Neuronal stem cell (in vitro differentiated cells): ENCODE data around the gene LRMDA.

Source experiments
- DNase-seq: peaks from one replicate; pipeline ENCODE4 v3.0.0-alpha.2; 2013; ENCODE audit warnings: low spot score
- H2AFZ ChIP-seq: one replicate; pipeline ENCODE4 v1.6.1; 2013; ENCODE audit warnings: mild to moderate bottlenecking, low read length, inconsistent platforms
- H2AK5ac ChIP-seq: 2 replicates; pipeline ENCODE4 v1.6.1; 2013; ENCODE audit warnings: low read depth, mild to moderate bottlenecking, inconsistent platforms, low read length, moderate library complexity, mixed read lengths
- H2BK120ac ChIP-seq: 2 replicates; pipeline ENCODE4 v1.6.1; 2013; ENCODE audit warnings: low read depth, mild to moderate bottlenecking, inconsistent platforms, low read length, moderate library complexity, mixed read lengths
- H2BK12ac ChIP-seq: one replicate; pipeline ENCODE4 v1.6.1; 2013; ENCODE audit warnings: low read length, inconsistent platforms
- H2BK15ac ChIP-seq: 2 replicates; pipeline ENCODE4 v1.6.1; 2013; ENCODE audit warnings: mild to moderate bottlenecking, low read length, inconsistent platforms, mixed read lengths
- H2BK5ac ChIP-seq: one replicate; pipeline ENCODE4 v1.6.1; 2013; ENCODE audit warnings: inconsistent platforms, mild to moderate bottlenecking, low read length, moderate library complexity
- H3K14ac ChIP-seq: one replicate; pipeline ENCODE4 v1.6.1; 2013; ENCODE audit warnings: low read length, inconsistent platforms
- H3K18ac ChIP-seq: 2 replicates; pipeline ENCODE4 v1.6.1; 2013; ENCODE audit warnings: low read length, inconsistent platforms
- H3K23ac ChIP-seq: 2 replicates; pipeline ENCODE4 v1.6.1; 2013; ENCODE audit warnings: low read depth, mild to moderate bottlenecking, mixed read lengths, low read length, inconsistent platforms; ENCODE audit not compliant: poor library complexity
- H3K27ac ChIP-seq: replicated peaks from 3 replicates; pipeline ENCODE4 v1.5.1; 2013; ENCODE audit warnings: low read length, inconsistent platforms
- H3K27me3 ChIP-seq, 3 experiments: 2 replicates each; pipeline ENCODE4 v1.6.1; 2013; ENCODE audit warnings: low read length in 3 of 3, mild to moderate bottlenecking in 2 of 3, inconsistent platforms in 1 of 3, low read depth in 1 of 3, mixed read lengths in 1 of 3, moderate library complexity in 1 of 3; ENCODE audit not compliant: control insufficient read depth in 3 of 3, insufficient read depth in 3 of 3
- H3K36me3 ChIP-seq, 2 donors: replicated peaks in 1 of 2; 2 replicates each; pipeline ENCODE4 v1.6.1; 2013; ENCODE audit warnings: low read length in 2 of 2; ENCODE audit not compliant: control insufficient read depth in 2 of 2, insufficient read depth in 2 of 2
- H3K4ac ChIP-seq: 2 replicates; pipeline ENCODE4 v1.6.1; 2013; ENCODE audit warnings: inconsistent platforms, mild to moderate bottlenecking, low read length, moderate library complexity
- H3K4me1 ChIP-seq, 2 donors: 1 replicate in 1 of 2; 2 replicates in 1 of 2; pipeline ENCODE4 v1.6.1; 2013; ENCODE audit warnings: low read length in 2 of 2, low read depth in 1 of 2; ENCODE audit not compliant: control insufficient read depth in 2 of 2, insufficient read depth in 1 of 2
- H3K4me2 ChIP-seq: one replicate; pipeline ENCODE4 v1.6.1; 2013; ENCODE audit warnings: mild to moderate bottlenecking, low read length, inconsistent platforms; ENCODE audit not compliant: insufficient read depth, poor library complexity, severe bottlenecking
- H3K4me3 ChIP-seq, 2 donors: 2 replicates each; pipeline ENCODE4 v1.5.1; 2013; ENCODE audit warnings: low read length in 2 of 2, mild to moderate bottlenecking in 2 of 2, inconsistent platforms in 1 of 2, moderate library complexity in 1 of 2
- H3K79me1 ChIP-seq: one replicate; pipeline ENCODE4 v1.6.1; 2013; ENCODE audit warnings: low read depth, mild to moderate bottlenecking, inconsistent platforms, low read length, moderate library complexity
- H3K9ac ChIP-seq: one replicate; pipeline ENCODE4 v1.6.1; 2013; ENCODE audit warnings: mild to moderate bottlenecking, low read depth, low read length, inconsistent platforms; ENCODE audit not compliant: poor library complexity
- H3K9me3 ChIP-seq, 2 donors: replicated peaks in 1 of 2; 2 replicates each; pipeline versions ENCODE3 to v1.6.1; 2013; ENCODE audit warnings: low read length in 2 of 2, mild to moderate bottlenecking in 2 of 2, inconsistent platforms in 1 of 2, low read depth in 1 of 2, mixed read lengths in 1 of 2, moderate library complexity in 1 of 2; ENCODE audit not compliant: control insufficient read depth in 2 of 2, insufficient read depth in 1 of 2
- H4K8ac ChIP-seq: one replicate; pipeline ENCODE4 v1.6.1; 2013; ENCODE audit warnings: low read depth, mild to moderate bottlenecking, inconsistent platforms, low read length, moderate library complexity
- H4K91ac ChIP-seq: one replicate; pipeline ENCODE4 v1.6.1; 2013; ENCODE audit warnings: low read length, low read depth, mild to moderate bottlenecking, inconsistent platforms; ENCODE audit not compliant: poor library complexity
- WGBS, 2 donors: extraction: QIAGEN DNeasy Blood & Tissue Kit; methylation state at CpG; one replicate each; pipeline ENCODE4 v1.1.7; 2013; ENCODE audit warnings: missing lambda C conversion rate in 2 of 2, mixed read lengths in 1 of 2; ENCODE audit not compliant: insufficient read length in 2 of 2, insufficient replicate concordance in 1 of 2; ENCODE audit errors: extremely low coverage in 2 of 2; 5-methylcytosine and 5-hydroxymethylcytosine counted together

Gene LRMDA

GRCh38 chr10:76466836-76467503 is 1035.5 kb downstream of the LRMDA start:
- no peaks in the 10 kb centered on the region for H3K9me3 ChIP-seq

DNA sequence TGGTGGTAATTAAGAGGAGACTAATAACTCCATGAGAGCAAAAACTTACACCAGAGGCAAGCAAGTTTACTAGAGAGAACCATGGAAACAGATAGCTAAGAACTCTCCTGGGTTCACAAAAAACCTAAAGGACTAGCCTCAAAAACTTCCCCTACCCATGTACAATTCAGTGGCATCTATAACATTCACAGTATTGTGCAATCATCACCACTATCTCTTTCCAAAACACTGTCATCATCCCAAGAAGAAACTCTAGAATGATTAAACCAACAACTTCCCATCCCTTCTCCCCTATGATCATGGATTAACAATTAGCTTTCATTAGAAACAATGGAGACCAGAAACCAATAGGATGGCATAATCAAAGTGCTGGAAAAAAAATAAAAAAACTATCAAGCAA is 1038.3 kb downstream of the LRMDA start:
- Histone ChIP-seq H3K9ac (no peak overlapping the region), H3K27ac (no peak overlapping the region), H3K4ac (no peak overlapping the region), H3K4me1 (no peaks in the 10 kb centered on the region), H2AK5ac (no peak overlapping the region), H4K8ac (no peak overlapping the region), H2AFZ (no peak overlapping the region), H3K18ac (no peak overlapping the region), H3K27me3 (no peaks in the 10 kb centered on the region), H3K79me1 (no peaks in the 10 kb centered on the region), H2BK5ac (no peak overlapping the region), H3K9me3 (no peaks in the 10 kb centered on the region), H2BK15ac (no peak overlapping the region), H2BK12ac (no peak overlapping the region), H2BK120ac (no peak overlapping the region), H3K36me3 (no peaks in the 10 kb centered on the region), H3K23ac (no peak overlapping the region), H3K4me2 (no peak overlapping the region), H3K4me3 (no peak overlapping the region), H4K91ac (no peak overlapping the region), H3K14ac (no peak overlapping the region)
- DNase-seq, result no peak

More at GRCh38 chr10:76466836-76467503, 1035.5 kb downstream of the LRMDA start:
- Histone ChIP-seq H3K36me3 (no peaks in the 10 kb centered on the region), H3K79me1 (no peaks in the 10 kb centered on the region), H3K14ac (no peak overlapping the region), H3K23ac (no peak overlapping the region), H3K4me2 (no peak overlapping the region), H3K4me1 (no peaks in the 10 kb centered on the region), H2AFZ (no peak overlapping the region), H2BK15ac (no peak overlapping the region), H2BK12ac (no peak overlapping the region), H3K4ac (no peak overlapping the region), H2AK5ac (no peak overlapping the region), H3K9ac (no peak overlapping the region), H2BK5ac (no peak overlapping the region), H4K8ac (no peak overlapping the region), H4K91ac (no peak overlapping the region), H2BK120ac (no peak overlapping the region), H3K4me3 (no peak overlapping the region), H3K27ac (no peak overlapping the region), H3K18ac (no peak overlapping the region), H3K27me3 (no peaks in the 10 kb centered on the region)
- no CpG with 5 or more reads among the region's 6 CpGs for WGBS, 2 donors
- no peak for DNase-seq

DNA sequence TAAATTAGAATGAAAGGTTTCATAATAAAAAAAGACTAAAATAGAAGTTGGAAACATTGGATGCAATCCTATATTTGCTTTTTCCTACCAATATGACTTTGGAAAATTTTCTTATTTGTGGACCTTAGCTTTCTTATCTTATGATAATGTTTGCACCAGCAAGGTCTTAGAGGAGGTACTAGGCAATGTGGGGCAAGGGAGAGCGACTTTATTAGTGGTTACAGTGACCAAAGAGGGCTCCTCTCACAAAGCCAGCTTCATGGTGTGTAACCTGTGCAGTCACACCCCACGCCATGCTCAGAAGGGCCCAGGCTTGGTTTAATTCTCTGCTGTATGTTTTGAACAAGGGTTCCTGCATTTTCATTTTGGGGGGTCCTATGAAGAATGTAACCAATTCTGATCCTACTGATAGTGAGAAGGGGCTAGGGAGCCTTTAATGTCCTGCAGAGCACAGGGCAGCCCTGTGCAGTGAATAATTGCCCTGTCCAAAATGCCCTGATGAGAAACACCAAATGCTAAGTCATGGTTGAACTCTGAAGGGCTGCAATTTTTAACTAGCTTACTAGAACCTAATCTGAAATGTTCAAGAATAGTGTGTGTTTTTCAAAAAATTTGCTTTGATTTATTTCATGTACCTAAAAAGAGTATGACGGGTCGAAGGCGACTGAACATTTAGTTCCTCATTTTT is 1047.8 kb downstream of the LRMDA start:
- Histone ChIP-seq H3K27me3 (no peaks in the 10 kb centered on the region), H3K23ac (no peak overlapping the region), H3K4ac (no peak overlapping the region), H2BK15ac (no peak overlapping the region), H3K4me2 (no peak overlapping the region), H3K9me3 (peaks cover 0 to 3% of the 10 kb centered on the region in 2 donors), H3K27ac (no peak overlapping the region), H3K4me1 (no peaks in the 10 kb centered on the region), H3K79me1 (no peaks in the 10 kb centered on the region), H3K9ac (no peak overlapping the region), H3K14ac (no peak overlapping the region), H2BK5ac (no peak overlapping the region), H3K36me3 (no peaks in the 10 kb centered on the region), H3K4me3 (no peak overlapping the region), H4K8ac (no peak overlapping the region), H4K91ac (no peak overlapping the region), H2AK5ac (no peak overlapping the region), H2AFZ (no peak overlapping the region), H2BK12ac (no peak overlapping the region), H2BK120ac (no peak overlapping the region), H3K18ac (no peak overlapping the region)
- WGBS, 2 donors, result no CpG with 5 or more reads among the region's 5 CpGs
- DNase-seq, result no peak

DNA sequence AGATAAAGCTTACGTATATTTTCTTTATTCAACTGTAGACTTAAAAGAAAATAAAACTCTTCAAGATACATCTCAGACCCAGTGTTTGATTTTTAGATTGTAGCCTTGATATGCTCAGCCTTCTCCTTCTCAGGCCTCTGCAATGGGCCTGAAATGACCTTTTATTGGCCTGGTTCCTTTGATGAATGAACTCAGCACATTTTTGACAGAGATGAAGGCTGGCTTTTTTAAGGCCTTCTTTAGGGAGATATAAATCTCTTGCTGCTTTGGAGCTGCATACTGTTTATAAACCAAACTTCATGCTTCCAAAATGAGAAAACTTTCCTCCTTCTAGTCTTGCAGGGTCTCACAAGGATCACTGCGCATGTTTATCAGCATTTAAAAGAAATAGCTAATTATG is 1049.8 kb downstream of the LRMDA start:
- Histone ChIP-seq H3K27ac (no peak overlapping the region), H3K4me1 (no peaks in the 10 kb centered on the region), H3K9me3 (peaks cover 0 to 3% of the 10 kb centered on the region in 2 donors), H4K8ac (no peak overlapping the region), H2AK5ac (no peak overlapping the region), H3K9ac (no peak overlapping the region), H3K4me3 (no peak overlapping the region), H3K23ac (no peak overlapping the region), H3K4ac (no peak overlapping the region), H3K18ac (no peak overlapping the region), H3K4me2 (no peak overlapping the region), H4K91ac (no peak overlapping the region), H2BK12ac (no peak overlapping the region), H2AFZ (no peak overlapping the region), H2BK5ac (no peak overlapping the region), H2BK120ac (no peak overlapping the region), H3K14ac (no peak overlapping the region), H3K36me3 (no peaks in the 10 kb centered on the region), H2BK15ac (no peak overlapping the region), H3K27me3 (no peaks in the 10 kb centered on the region), H3K79me1 (no peaks in the 10 kb centered on the region)
- no peak for DNase-seq
- WGBS, 2 donors, result no CpG with 5 or more reads among the region's 2 CpGs
